OCI-M2 (cell line): ENCODE results near the gene RAB39A.
"Not testable (repeated sequence)": the region's sequence is repeated elsewhere in the genome, so short reads cannot be mapped to it uniquely, and the experiment has no call there.

Experiments
- DNase-seq: peaks from one replicate; lab custom pipeline; 2025; ENCODE audit not compliant: unreplicated experiment; lab: John Stamatoyannopoulos, UW

Gene RAB39A

GRCh38 chr11:107928046-107928766 lies at the start of gene RAB39A:
RAB39A (plus strand) TSS chr11:107928448; CDS start chr11:107928569, 121 bp downstream.
- DNase-seq = peak; percentile 56

- not testable (repeated sequence) for DNase-seq
Observed at GRCh38 chr11:107881471-107881870, 46.8 kb upstream of the RAB39A start.

GRCh38 chr11:107882095-107882820 lies 46.0 kb upstream of the RAB39A start:
- no peak for DNase-seq

GRCh38 chr11:107898270-107898669 lies 30.0 kb upstream of the RAB39A start:
- no peak for DNase-seq

- DNase-seq = no peak
Observed at GRCh38 chr11:107908211-107908610, 20.0 kb upstream of the RAB39A start.

- not testable (repeated sequence) for DNase-seq
Observed at GRCh38 chr11:107912415-107912814, 15.8 kb upstream of the RAB39A start.

GRCh38 chr11:107915229-107915628 lies 13.0 kb upstream of the RAB39A start:
- no peak for DNase-seq

- peak; percentile 11 for DNase-seq
Observed at GRCh38 chr11:107916671-107917241, 11.5 kb upstream of the RAB39A start.

GRCh38 chr11:107921997-107922396 lies 6.3 kb upstream of the RAB39A start:
- no peak for DNase-seq

- DNase-seq = not testable (repeated sequence)
Observed at GRCh38 chr11:107923519-107923918, 4.7 kb upstream of the RAB39A start.

GRCh38 chr11:107924306-107924705 lies 3.9 kb upstream of the RAB39A start:
- DNase-seq = no peak

- DNase-seq = no peak
Observed at GRCh38 chr11:107927559-107927958, 689 bp upstream of the RAB39A start.

GRCh38 chr11:107928767-107929507 lies 689 bp downstream of the RAB39A start:
- DNase-seq = peak; percentile 16

- DNase-seq = no peak
Observed at GRCh38 chr11:107929611-107930200, 1.5 kb downstream of the RAB39A start.

- DNase-seq = no peak
Observed at GRCh38 chr11:107931206-107931605, 3.0 kb downstream of the RAB39A start.

GRCh38 chr11:107947904-107948303 lies 19.7 kb downstream of the RAB39A start:
- DNase-seq = no peak

GRCh38 chr11:107948328-107948727 lies 20.1 kb downstream of the RAB39A start:
- not testable (repeated sequence) for DNase-seq

- no peak for DNase-seq
Observed at GRCh38 chr11:107951155-107951554, 22.9 kb downstream of the RAB39A start.

GRCh38 chr11:107953446-107953845 lies 25.2 kb downstream of the RAB39A start:
- DNase-seq = no peak

- DNase-seq = no peak
Observed at GRCh38 chr11:107956543-107956942, 28.3 kb downstream of the RAB39A start.

GRCh38 chr11:107957109-107957588 lies 28.9 kb downstream of the RAB39A start:
- no peak for DNase-seq
